HT1080 (cell line): Measurements from ENCODE around the gene MAP3K6. TPM values are rescaled to one million over a fixed set of nuclear protein-coding genes. Genes with fewer than 3 reads are reported as not detected.
"Not testable (repeated sequence)": the region's sequence is repeated elsewhere in the genome, so short reads cannot be mapped to it uniquely, and the experiment has no call there.

Experiments
- DNase-seq: peaks from one replicate; pipeline ENCODE4 v3.0.0-alpha.2; 2015; ENCODE audit warnings: low read depth
- polyA plus RNA-seq, 2 experiments: library from polyadenylated mRNA; depleted of rRNA; stranded (reverse); fragments of >200 nt; gene quantifications; 2 replicates each; pipeline ENCODE4 v1.2.3, GENCODE V29; 2015
- total RNA-seq: library from RNA; depleted of rRNA; stranded (reverse); fragments of >200 nt; shearing (Covaris generic); gene quantifications from 2 replicates; pipeline ENCODE4 v1.2.3, GENCODE V29; 2014; rRNA removed

Gene MAP3K6
- 7.9 and 8.3 TPM in 2 replicates for total RNA-seq
- 4.1 and 5.2 TPM in 2 replicates for polyA plus RNA-seq (2015; cell fraction: cytosol; rRNA removed)
- polyA plus RNA-seq (2015; cell fraction: nucleus; rRNA removed): 27.7 and 32.8 TPM in 2 replicates

GRCh38 chr1:27366411-27367159 is at the start of gene MAP3K6:
Gene MAP3K6, minus strand, starts transcription at chr1:27366961. Its CDS starts 364 bp downstream, at chr1:27366597.
- DNase-seq: peak; percentile 81

GRCh38 chr1:27414091-27414490 is 47.3 kb upstream of the MAP3K6 start:
- no peak for DNase-seq

GRCh38 chr1:27413004-27413403 is 46.2 kb upstream of the MAP3K6 start:
- no peak for DNase-seq

GRCh38 chr1:27412502-27412901 is 45.7 kb upstream of the MAP3K6 start:
- DNase-seq: no peak

GRCh38 chr1:27410709-27411108 is 43.9 kb upstream of the MAP3K6 start:
- no peak for DNase-seq

- no peak for DNase-seq
Measured at GRCh38 chr1:27409669-27410068, 42.9 kb upstream of the MAP3K6 start.

GRCh38 chr1:27408151-27408550 is 41.4 kb upstream of the MAP3K6 start:
- DNase-seq: peak; percentile 46

- DNase-seq: not testable (repeated sequence)
Measured at GRCh38 chr1:27406791-27407190, 40.0 kb upstream of the MAP3K6 start.

- DNase-seq: no peak
Measured at GRCh38 chr1:27406362-27406680, 39.6 kb upstream of the MAP3K6 start.

GRCh38 chr1:27405598-27406361 is 39.0 kb upstream of the MAP3K6 start:
- not testable (repeated sequence) for DNase-seq

- no peak for DNase-seq
Measured at GRCh38 chr1:27405074-27405473, 38.3 kb upstream of the MAP3K6 start.

GRCh38 chr1:27403931-27404330 is 37.2 kb upstream of the MAP3K6 start:
- no peak for DNase-seq

GRCh38 chr1:27403065-27403726 is 36.4 kb upstream of the MAP3K6 start:
- DNase-seq: no peak

GRCh38 chr1:27402349-27402754 is 35.6 kb upstream of the MAP3K6 start:
- DNase-seq: peak; percentile 53

- DNase-seq: no peak
Measured at GRCh38 chr1:27400963-27401341, 34.2 kb upstream of the MAP3K6 start.

GRCh38 chr1:27400082-27400962 is 33.6 kb upstream of the MAP3K6 start:
- DNase-seq: no peak

GRCh38 chr1:27399251-27400025 is 32.7 kb upstream of the MAP3K6 start:
- DNase-seq: no peak

- no peak for DNase-seq
Measured at GRCh38 chr1:27398405-27399149, 31.8 kb upstream of the MAP3K6 start.

GRCh38 chr1:27397749-27398148 is 31.0 kb upstream of the MAP3K6 start:
- DNase-seq: no peak

- DNase-seq: no peak
Measured at GRCh38 chr1:27397110-27397509, 30.3 kb upstream of the MAP3K6 start.
